HepG2 (cell line): ENCODE results near the gene CTSZ. TPM values are rescaled to one million over a fixed set of nuclear protein-coding genes. Genes with fewer than 3 reads are reported as not detected.

Experiments used
- ATAC-seq: fragments of 200-7000 bp; cut with Tn5 transposase; 3 replicates; pipeline ENCODE4 v1.9.1; 2020; ENCODE audit warnings: mild to moderate bottlenecking, moderate library complexity
- BruUV-seq: library from RNA; stranded (reverse); fragments of 400-500 nt; replicated peaks from 2 replicates; lab custom pipeline; 2021; lab: Mats Ljungman, UMichigan
- CTCF ChIA-PET: fragments of 300-600 bp; formaldehyde crosslinking; extraction: SDS; loops from one replicate; lab custom pipeline; 2021; ENCODE audit warnings: low total read pairs, inconsistent platforms, low intra/inter-chr PET ratio; lab: Yijun Ruan, JAX
- POLR2A ChIA-PET: fragments of 350-600 bp; sonication (Branson Sonifier 250); formaldehyde crosslinking; loops from one replicate; lab custom pipeline; 2020; ENCODE audit warnings: antibody characterized with exemption, inconsistent platforms; lab: Yijun Ruan, JAX
- DNase-seq: peaks from one replicate; pipeline ENCODE4 v3.0.0-alpha.2; 2015; ENCODE audit warnings: low spot score
- FAIRE-seq: peaks from 3 replicates; lab custom pipeline; 2011; peaks lifted over from hg19 to GRCh38; lab: Jason Lieb, UNC
- H2AFZ ChIP-seq: one replicate; pipeline ENCODE4 v1.6.1; 2011; ENCODE audit warnings: low read length, inconsistent platforms
- H3K27ac ChIP-seq: fragments of 300-600 bp; 3 replicates; pipeline ENCODE4 v1.8.0; 2011; ENCODE audit warnings: mixed run types, mild to moderate bottlenecking, mixed read lengths, low read length, inconsistent platforms; ENCODE audit not compliant: insufficient read depth; ENCODE audit errors: extremely low read length
- H3K27me3 ChIP-seq, 2 experiments: fragments of 200-600 bp in 1 of 2; 2 replicates in 1 of 2; 3 replicates in 1 of 2; pipeline versions ENCODE4 v1.6.0 to v1.8.0; 2011; ENCODE audit warnings: low read length in 2 of 2, mild to moderate bottlenecking in 2 of 2, moderate library complexity in 2 of 2, inconsistent platforms in 1 of 2; ENCODE audit not compliant: insufficient read depth in 2 of 2, control insufficient read depth in 1 of 2
- H3K36me3 ChIP-seq, 2 experiments: fragments of 200-600 bp in 1 of 2; replicated peaks in 1 of 2; 2 replicates in 1 of 2; 3 replicates in 1 of 2; pipeline versions ENCODE4 v1.5.1 to v1.8.0; 2011; ENCODE audit warnings: low read length in 2 of 2, inconsistent platforms in 1 of 2; ENCODE audit not compliant: insufficient read depth in 2 of 2, control insufficient read depth in 1 of 2
- H3K4me1 ChIP-seq: 2 replicates; pipeline ENCODE4 v1.5.1; 2012; ENCODE audit warnings: low read length, inconsistent platforms; ENCODE audit not compliant: insufficient read depth
- H3K4me2 ChIP-seq: 2 replicates; pipeline ENCODE4 v1.6.0; 2011; ENCODE audit warnings: low read depth, low read length, inconsistent platforms
- H3K4me3 ChIP-seq, 3 experiments: fragments of 200-600 bp in 1 of 3; sonication (generic), shearing (Covaris generic) in 1 of 3; replicated peaks in 1 of 3; 2 replicates each; pipeline ENCODE4 v1.5.1; 2011 to 2016; ENCODE audit warnings: low read length in 3 of 3, inconsistent platforms in 2 of 3, low read depth in 2 of 3, mild to moderate bottlenecking in 2 of 3, control low read depth in 1 of 3, mixed read lengths in 1 of 3; ENCODE audit not compliant: insufficient read depth in 1 of 3
- H3K79me2 ChIP-seq: one replicate; pipeline ENCODE4 v1.6.1; 2011; ENCODE audit warnings: low read length, inconsistent platforms; ENCODE audit not compliant: insufficient read depth
- H3K9ac ChIP-seq: 2 replicates; pipeline ENCODE4 v1.6.0; 2011; ENCODE audit warnings: mild to moderate bottlenecking, low read depth, low read length, inconsistent platforms; ENCODE audit not compliant: insufficient read depth
- H3K9me3 ChIP-seq: 2 replicates; pipeline ENCODE4 v1.5.1; 2012; ENCODE audit warnings: mild to moderate bottlenecking, low read length
- H4K20me1 ChIP-seq: 2 replicates; pipeline ENCODE4 v1.6.0; 2011; ENCODE audit warnings: inconsistent platforms, mild to moderate bottlenecking, low read length, moderate library complexity; ENCODE audit not compliant: insufficient read depth
- HNRNPK ChIP-seq: fragments of 200-400 bp; formaldehyde crosslinking; IDR thresholded peaks from 2 replicates; pipeline ENCODE4 v1.6.1; 2018; ENCODE audit warnings: low read length, low read depth, moderate library complexity, mild to moderate bottlenecking; ENCODE audit not compliant: poor library complexity, severe bottlenecking
- SETDB1 ChIP-seq: sonication (generic); formaldehyde crosslinking; IDR thresholded peaks from 2 replicates; pipeline ENCODE4 v1.5.1; 2020; ENCODE audit warnings: missing genetic modification reagents, mild to moderate bottlenecking, borderline replicate concordance
- SMARCE1 ChIP-seq: fragments of 450-650 bp; IDR thresholded peaks from 2 replicates; pipeline ENCODE4 v1.6.1; 2017; ENCODE audit warnings: borderline replicate concordance
- ZFY ChIP-seq: sonication (generic); formaldehyde crosslinking; IDR thresholded peaks from 2 replicates; pipeline ENCODE4 v1.4.0; 2020; ENCODE audit warnings: missing genetic modification reagents
- ZNF160 ChIP-seq: sonication (generic); formaldehyde crosslinking; IDR thresholded peaks from 2 replicates; pipeline ENCODE4 v1.8.0; 2022; ENCODE audit warnings: mild to moderate bottlenecking, inconsistent platforms, missing genetic modification reagents
- ZNF329 ChIP-seq: sonication (generic); formaldehyde crosslinking; IDR thresholded peaks from 2 replicates; pipeline ENCODE4 v1.9.0; 2021; ENCODE audit warnings: low read depth, mild to moderate bottlenecking, missing genetic modification reagents
- ZNF33A ChIP-seq: sonication (generic); formaldehyde crosslinking; IDR thresholded peaks from 2 replicates; pipeline ENCODE4 v1.5.1; 2020; ENCODE audit warnings: missing genetic modification reagents, mild to moderate bottlenecking, moderate library complexity, borderline replicate concordance
- ZNF550 ChIP-seq: sonication (generic); formaldehyde crosslinking; IDR thresholded peaks from 2 replicates; pipeline ENCODE4 v1.4.0; 2020; ENCODE audit warnings: mild to moderate bottlenecking, missing genetic modification reagents, borderline replicate concordance
- ZNF556 ChIP-seq: sonication (generic); formaldehyde crosslinking; IDR thresholded peaks from 2 replicates; pipeline ENCODE4 v1.4.0; 2020; ENCODE audit warnings: mild to moderate bottlenecking, missing genetic modification reagents, borderline replicate concordance
- ZNF792 ChIP-seq: IDR thresholded peaks from 2 replicates; pipeline ENCODE4 v1.6.1; 2016
- ZNF883 ChIP-seq: sonication (generic); formaldehyde crosslinking; IDR thresholded peaks from 2 replicates; pipeline ENCODE4 v1.5.1; 2020; ENCODE audit warnings: mild to moderate bottlenecking, missing genetic modification reagents; ENCODE audit errors: not compliant biosample characterization
- ZSCAN12 ChIP-seq: sonication (generic); formaldehyde crosslinking; IDR thresholded peaks from 2 replicates; pipeline ENCODE4 v1.9.0; 2021; ENCODE audit warnings: mild to moderate bottlenecking, missing genetic modification reagents
- WGBS: methylation state at CpG from one replicate; pipeline ENCODE4 v1.1.6; 2017; ENCODE audit warnings: low lambda C conversion rate; 5-methylcytosine and 5-hydroxymethylcytosine counted together
- in situ Hi-C: cut with HindIII; loops from 2 replicates; pipeline ENCODE4 v1.10.0; 2017; ENCODE audit warnings: low pct_unique_long_range_greater_than_20kb; ENCODE audit not compliant: extremely low pct_ligation_motif_present
- intact Hi-C: fragments of 100-400 bp; cut with micrococcal nuclease; formaldehyde crosslinking; loops from one replicate; pipeline ENCODE4 v1.10.0; 2022; ENCODE audit not compliant: unreplicated experiment
- polyA plus RNA-seq, 8 experiments: library from polyadenylated mRNA; depleted of rRNA in 3 of 8; stranded (reverse) in 7 of 8; unstranded in 1 of 8; fragments of >200 nt; fragmentation: Illumina TruSeq in 4 of 8; extraction: Trizol in 4 of 8; gene quantifications; 2 replicates each; pipeline versions ENCODE4 v1.2.1 to v1.2.3, GENCODE V29; 2011 to 2016; ENCODE audit warnings: low read depth in 4 of 8, missing spikeins in 1 of 8, mixed read lengths in 1 of 8; ENCODE audit not compliant: insufficient read depth in 1 of 8
- total RNA-seq, 5 experiments: library from RNA; depleted of rRNA; stranded (reverse); fragments of >200 nt; fragmentation: Illumina TruSeq; extraction: Trizol; gene quantifications; 2 replicates each; pipeline ENCODE4 v1.2.3, GENCODE V29; 2016; ENCODE audit warnings: low read depth in 1 of 5
- TF ChIP-seq, protein P1 (sequence below): sonication (generic); formaldehyde crosslinking; IDR thresholded peaks from 2 replicates; pipeline ENCODE4 v1.5.0; 2020; ENCODE audit warnings: missing genetic modification reagents, mild to moderate bottlenecking, borderline replicate concordance
- TF ChIP-seq, protein P2 (sequence below): sonication (generic); formaldehyde crosslinking; IDR thresholded peaks from 2 replicates; pipeline ENCODE4 v1.9.0; 2021; ENCODE audit warnings: missing genetic modification reagents, mild to moderate bottlenecking, borderline replicate concordance
- TF ChIP-seq, protein P3 (sequence below): sonication (generic); formaldehyde crosslinking; IDR thresholded peaks from 2 replicates; pipeline ENCODE4 v1.8.0; 2022; ENCODE audit warnings: mild to moderate bottlenecking, missing genetic modification reagents; ENCODE audit not compliant: insufficient replicate concordance

The CTSZ gene
- total and polyA plus RNA-seq, 2 of the 13 experiments (the other 11 are each of a cell fraction or from before 2014, with no cell fraction given): 0.33 TPM; not detected in 1

DNA sequence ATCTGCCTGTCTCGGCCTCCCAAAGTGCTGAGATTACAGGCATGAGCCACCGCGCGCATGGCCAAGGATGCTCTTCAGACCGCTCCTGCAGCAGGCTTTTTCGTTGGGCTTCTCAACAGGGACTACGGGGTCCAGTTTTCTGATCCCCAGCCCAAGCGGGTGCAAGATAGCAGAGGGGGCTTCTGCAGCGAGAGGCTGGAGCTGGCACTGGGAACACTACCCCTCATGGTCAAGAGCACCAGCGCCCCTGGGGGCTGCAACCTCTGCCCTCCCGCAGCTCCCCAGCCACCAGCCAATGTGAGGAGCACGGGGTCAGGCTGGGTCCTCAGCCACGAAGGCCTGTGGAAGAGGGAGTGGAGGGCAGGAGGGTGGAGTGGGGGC is 6.0 kb downstream of the CTSZ start:
- 79% methylated on average over 12 of the region's 13 CpGs for WGBS
- FAIRE-seq (no peak), ATAC-seq (no peak), DNase-seq (no peak)
- H3K36me3 ChIP-seq: peaks cover 0 to 1% of the 10 kb centered on the region in 2 experiments; a peak in 2 of 5 replicates
- BruUV-seq: no TSS peak
- no peak overlapping the region for H3K27ac ChIP-seq
- TF ChIP-seq ZSCAN12 (no peak), ZNF160 (no peak), ZFY (peak; percentile 3; the same call in 1 of the 2 replicates), SMARCE1 (no peak), ZNF556 (CRISPR knock-in tag) (no peak), HNRNPK (no peak), ZNF33A (CRISPR knock-in tag) (no peak), ZNF883 (peak; percentile 33), ZNF792 (CRISPR knock-in tag) (no peak), ZNF329 (CRISPR knock-in tag) (no peak), ZNF550 (CRISPR knock-in tag) (0 out of 2 replicates have a peak, but pooled peaks have one; percentile 3), SETDB1 (CRISPR knock-in tag) (no peak)
- TF ChIP-seq, protein P1, sequence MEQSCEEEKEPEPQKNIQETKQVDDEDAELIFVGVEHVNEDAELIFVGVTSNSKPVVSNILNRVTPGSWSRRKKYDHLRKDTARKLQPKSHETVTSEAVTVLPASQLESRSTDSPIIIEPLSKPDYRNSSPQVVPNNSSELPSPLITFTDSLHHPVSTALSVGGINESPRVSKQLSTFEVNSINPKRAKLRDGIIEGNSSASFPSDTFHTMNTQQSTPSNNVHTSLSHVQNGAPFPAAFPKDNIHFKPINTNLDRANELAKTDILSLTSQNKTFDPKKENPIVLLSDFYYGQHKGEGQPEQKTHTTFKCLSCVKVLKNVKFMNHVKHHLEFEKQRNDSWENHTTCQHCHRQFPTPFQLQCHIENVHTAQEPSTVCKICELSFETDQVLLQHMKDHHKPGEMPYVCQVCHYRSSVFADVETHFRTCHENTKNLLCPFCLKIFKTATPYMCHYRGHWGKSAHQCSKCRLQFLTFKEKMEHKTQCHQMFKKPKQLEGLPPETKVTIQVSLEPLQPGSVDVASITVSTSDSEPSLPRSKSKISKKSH (CRISPR knock-in tag): peak; percentile 17; the same call in 1 of the 2 replicates
- TF ChIP-seq, protein P2, sequence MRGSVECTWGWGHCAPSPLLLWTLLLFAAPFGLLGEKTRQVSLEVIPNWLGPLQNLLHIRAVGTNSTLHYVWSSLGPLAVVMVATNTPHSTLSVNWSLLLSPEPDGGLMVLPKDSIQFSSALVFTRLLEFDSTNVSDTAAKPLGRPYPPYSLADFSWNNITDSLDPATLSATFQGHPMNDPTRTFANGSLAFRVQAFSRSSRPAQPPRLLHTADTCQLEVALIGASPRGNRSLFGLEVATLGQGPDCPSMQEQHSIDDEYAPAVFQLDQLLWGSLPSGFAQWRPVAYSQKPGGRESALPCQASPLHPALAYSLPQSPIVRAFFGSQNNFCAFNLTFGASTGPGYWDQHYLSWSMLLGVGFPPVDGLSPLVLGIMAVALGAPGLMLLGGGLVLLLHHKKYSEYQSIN (CRISPR knock-in tag): no peak
- TF ChIP-seq, protein P3, sequence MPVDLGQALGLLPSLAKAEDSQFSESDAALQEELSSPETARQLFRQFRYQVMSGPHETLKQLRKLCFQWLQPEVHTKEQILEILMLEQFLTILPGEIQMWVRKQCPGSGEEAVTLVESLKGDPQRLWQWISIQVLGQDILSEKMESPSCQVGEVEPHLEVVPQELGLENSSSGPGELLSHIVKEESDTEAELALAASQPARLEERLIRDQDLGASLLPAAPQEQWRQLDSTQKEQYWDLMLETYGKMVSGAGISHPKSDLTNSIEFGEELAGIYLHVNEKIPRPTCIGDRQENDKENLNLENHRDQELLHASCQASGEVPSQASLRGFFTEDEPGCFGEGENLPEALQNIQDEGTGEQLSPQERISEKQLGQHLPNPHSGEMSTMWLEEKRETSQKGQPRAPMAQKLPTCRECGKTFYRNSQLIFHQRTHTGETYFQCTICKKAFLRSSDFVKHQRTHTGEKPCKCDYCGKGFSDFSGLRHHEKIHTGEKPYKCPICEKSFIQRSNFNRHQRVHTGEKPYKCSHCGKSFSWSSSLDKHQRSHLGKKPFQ (CRISPR knock-in tag): no peak
- no peak overlapping the region for H3K9ac ChIP-seq
- H3K4me3 ChIP-seq: peak overlapping the region in 1 of 3 experiments; percentile 6; a peak in 1 of 6 replicates
- peak overlapping the region; percentile 8; the same call in 1 of the 2 replicates for H3K4me2 ChIP-seq
- intact Hi-C loops (no loop called here), in situ Hi-C loops (no loop called here)
- peaks cover 2 to 27% of the 10 kb centered on the region in 2 experiments for H3K27me3 ChIP-seq
- POLR2A ChIA-PET: interaction anchor here (0.9 to 1.1 kb wide), 2 partner anchors 31 to 50 kb away, joined by 3 to 4 read pairs; partner anchors contain the start of gene ATP5F1E
- H3K9me3 ChIP-seq: no peaks in the 10 kb centered on the region
- H3K4me1 ChIP-seq: peaks cover 70% of the 10 kb centered on the region
- CTCF ChIA-PET: no interaction called here
- H2AFZ ChIP-seq: no peak overlapping the region
- H3K79me2 ChIP-seq: no peaks in the 10 kb centered on the region
- H4K20me1 ChIP-seq: no peaks in the 10 kb centered on the region
